IMR-90 (cell line): ENCODE data around the gene CYP2W1. TPM values are rescaled to one million over a fixed set of nuclear protein-coding genes. Genes with fewer than 3 reads are reported as not detected.

Source experiments
- ATAC-seq: fragments of 200-7000 bp; cut with Tn5 transposase; 2 replicates; pipeline ENCODE4 v1.9.1; 2020; ENCODE audit warnings: low read depth, mild to moderate bottlenecking, moderate library complexity
- BruUV-seq: library from RNA; stranded (reverse); fragments of 400-500 nt; replicated peaks from 2 replicates; lab custom pipeline; 2021; lab: Mats Ljungman, UMichigan
- CTCF ChIA-PET: fragments of 300-600 bp; formaldehyde crosslinking; extraction: SDS; loops from one replicate; lab custom pipeline; 2021; ENCODE audit warnings: antibody characterized with exemption; lab: Yijun Ruan, JAX
- POLR2A ChIA-PET: fragments of 300-600 bp; sonication (Branson Sonifier 250); formaldehyde crosslinking; loops from one replicate; lab custom pipeline; 2022; ENCODE audit warnings: antibody characterized with exemption; ENCODE audit not compliant: unreplicated experiment; lab: Charles Lee
- DNase-seq: peaks from one replicate; pipeline ENCODE4 v3.0.0; 2013
- H2AFZ ChIP-seq: replicated peaks from 2 replicates; pipeline ENCODE3; 2013; ENCODE audit warnings: low read length, mild to moderate bottlenecking; ENCODE audit not compliant: poor library complexity
- H2AK5ac ChIP-seq: 2 replicates; pipeline ENCODE4 v1.6.1; 2013; ENCODE audit warnings: low read depth, low read length, inconsistent platforms
- H2AK9ac ChIP-seq: replicated peaks from 2 replicates; pipeline ENCODE3; 2013; ENCODE audit warnings: mild to moderate bottlenecking, low read depth, low read length, moderate library complexity; ENCODE audit not compliant: poor library complexity
- H2BK120ac ChIP-seq: 2 replicates; pipeline ENCODE4 v1.6.1; 2013; ENCODE audit warnings: low read depth, low read length, inconsistent platforms
- H2BK15ac ChIP-seq: 3 replicates; pipeline ENCODE4 v1.6.1; 2013; ENCODE audit warnings: low read depth, low read length, inconsistent platforms
- H2BK20ac ChIP-seq: 2 replicates; pipeline ENCODE4 v1.6.1; 2013; ENCODE audit warnings: low read depth, mild to moderate bottlenecking, inconsistent platforms, low read length, moderate library complexity
- H2BK5ac ChIP-seq: 2 replicates; pipeline ENCODE4 v1.6.1; 2013; ENCODE audit warnings: mild to moderate bottlenecking, low read depth, low read length, inconsistent platforms; ENCODE audit not compliant: poor library complexity, severe bottlenecking
- H3K14ac ChIP-seq: replicated peaks from 2 replicates; pipeline ENCODE4 v1.6.1; 2013; ENCODE audit warnings: low read depth, low read length, inconsistent platforms
- H3K18ac ChIP-seq: 2 replicates; pipeline ENCODE4 v1.6.1; 2013; ENCODE audit warnings: low read depth, low read length, control low read depth
- H3K23ac ChIP-seq: 2 replicates; pipeline ENCODE4 v1.6.1; 2013; ENCODE audit warnings: low read depth, low read length, inconsistent platforms
- H3K27ac ChIP-seq: 2 replicates; pipeline ENCODE4 v1.5.1; 2013; ENCODE audit warnings: mild to moderate bottlenecking, control low read depth, low read length; ENCODE audit not compliant: insufficient read depth
- H3K27me3 ChIP-seq: 2 replicates; pipeline ENCODE4 v1.6.1; 2013; ENCODE audit warnings: low read length; ENCODE audit not compliant: control insufficient read depth, insufficient read depth
- H3K36me3 ChIP-seq: 2 replicates; pipeline ENCODE4 v1.6.1; 2013; ENCODE audit warnings: low read length, mixed read lengths; ENCODE audit not compliant: control insufficient read depth, insufficient read depth
- H3K4ac ChIP-seq: 2 replicates; pipeline ENCODE4 v1.6.1; 2013; ENCODE audit warnings: low read depth, low read length, inconsistent platforms
- H3K4me1 ChIP-seq: 2 replicates; pipeline ENCODE4 v1.6.1; 2013; ENCODE audit warnings: low read length, mixed read lengths; ENCODE audit not compliant: control insufficient read depth, insufficient read depth
- H3K4me2 ChIP-seq: 2 replicates; pipeline ENCODE4 v1.6.1; 2013; ENCODE audit warnings: low read depth, mild to moderate bottlenecking, control low read depth, low read length, moderate library complexity
- H3K4me3 ChIP-seq: 2 replicates; pipeline ENCODE4 v1.5.1; 2013; ENCODE audit warnings: low read depth, mild to moderate bottlenecking, control low read depth, low read length, moderate library complexity; ENCODE audit not compliant: insufficient read depth
- H3K56ac ChIP-seq: 2 replicates; pipeline ENCODE4 v1.6.1; 2013; ENCODE audit warnings: low read length, inconsistent platforms; ENCODE audit not compliant: insufficient read depth; ENCODE audit errors: extremely low read depth
- H3K79me1 ChIP-seq, 2 experiments: 2 replicates each; pipeline ENCODE4 v1.6.1; 2013; ENCODE audit warnings: low read length in 2 of 2, inconsistent platforms in 1 of 2, low read depth in 1 of 2
- H3K9ac ChIP-seq: 2 replicates; pipeline ENCODE4 v1.6.1; 2013; ENCODE audit warnings: low read depth, low read length, control low read depth
- H3K9me1 ChIP-seq: 2 replicates; pipeline ENCODE4 v1.6.1; 2013; ENCODE audit warnings: low read length, inconsistent platforms; ENCODE audit not compliant: insufficient read depth
- H3K9me3 ChIP-seq: 2 replicates; pipeline ENCODE4 v1.6.1; 2013; ENCODE audit warnings: low read length; ENCODE audit not compliant: control insufficient read depth, insufficient read depth
- H4K20me1 ChIP-seq: 2 replicates; pipeline ENCODE4 v1.6.1; 2013; ENCODE audit warnings: low read length, inconsistent platforms; ENCODE audit not compliant: insufficient read depth
- H4K5ac ChIP-seq: 2 replicates; pipeline ENCODE4 v1.6.1; 2013; ENCODE audit warnings: mild to moderate bottlenecking, low read depth, low read length, control low read depth
- H4K8ac ChIP-seq, 2 experiments: 2 replicates each; pipeline ENCODE4 v1.6.1; 2013; ENCODE audit warnings: low read depth in 2 of 2, low read length in 2 of 2, control low read depth in 1 of 2, inconsistent platforms in 1 of 2
- H4K91ac ChIP-seq: 2 replicates; pipeline ENCODE4 v1.6.1; 2013; ENCODE audit warnings: low read depth, low read length, inconsistent platforms; ENCODE audit not compliant: insufficient read depth
- CEBPB ChIP-seq: IDR thresholded peaks from 2 replicates; pipeline ENCODE4 v1.6.1; 2012; ENCODE audit warnings: low read depth, low read length, improper control_type of control experiment
- RFX5 ChIP-seq: IDR thresholded peaks from 2 replicates; pipeline ENCODE4 v1.8.0; 2012; ENCODE audit warnings: low read depth, mild to moderate bottlenecking, low read length, moderate library complexity
- WGBS, 2 experiments: methylation state at CpG; one replicate each; pipeline versions ENCODE4 v1.1.5 to v1.1.7; 2013; ENCODE audit warnings: missing lambda C conversion rate in 2 of 2; ENCODE audit not compliant: insufficient read length in 1 of 2; ENCODE audit errors: extremely low coverage in 2 of 2; 5-methylcytosine and 5-hydroxymethylcytosine counted together
- dilution Hi-C: fragments of 300-500 bp; cut with HindIII; formaldehyde crosslinking; loops from one replicate; pipeline ENCODE4 v1.14.3; 2018; ENCODE audit warnings: low sequenced_read_pairs; ENCODE audit not compliant: unreplicated experiment
- in situ Hi-C: fragments of 300-500 bp; cut with MboI; formaldehyde crosslinking; loops from 3 replicates; pipeline ENCODE4 v1.14.3; 2019; ENCODE audit warnings: low sequenced_read_pairs, inconsistent platforms, mixed read lengths
- intact Hi-C: fragments of 100-400 bp; cut with micrococcal nuclease; formaldehyde crosslinking; loops from 2 replicates; pipeline ENCODE4 v1.10.0; 2022
- polyA plus RNA-seq, 3 experiments: library from polyadenylated mRNA; depleted of rRNA; stranded (reverse); fragments of >200 nt; gene quantifications; 2 replicates each; pipeline ENCODE4 v1.2.3, GENCODE V29; 2012; ENCODE audit warnings: low replicate concordance in 1 of 3
- total RNA-seq: library from RNA; depleted of rRNA; stranded (reverse); fragments of >200 nt; gene quantifications from 2 replicates; pipeline ENCODE4 v1.2.3, GENCODE V29; 2012

Gene CYP2W1
- total and polyA plus RNA-seq, 2 of the 4 experiments (the other 2 are of a cell fraction): not detected

DNA sequence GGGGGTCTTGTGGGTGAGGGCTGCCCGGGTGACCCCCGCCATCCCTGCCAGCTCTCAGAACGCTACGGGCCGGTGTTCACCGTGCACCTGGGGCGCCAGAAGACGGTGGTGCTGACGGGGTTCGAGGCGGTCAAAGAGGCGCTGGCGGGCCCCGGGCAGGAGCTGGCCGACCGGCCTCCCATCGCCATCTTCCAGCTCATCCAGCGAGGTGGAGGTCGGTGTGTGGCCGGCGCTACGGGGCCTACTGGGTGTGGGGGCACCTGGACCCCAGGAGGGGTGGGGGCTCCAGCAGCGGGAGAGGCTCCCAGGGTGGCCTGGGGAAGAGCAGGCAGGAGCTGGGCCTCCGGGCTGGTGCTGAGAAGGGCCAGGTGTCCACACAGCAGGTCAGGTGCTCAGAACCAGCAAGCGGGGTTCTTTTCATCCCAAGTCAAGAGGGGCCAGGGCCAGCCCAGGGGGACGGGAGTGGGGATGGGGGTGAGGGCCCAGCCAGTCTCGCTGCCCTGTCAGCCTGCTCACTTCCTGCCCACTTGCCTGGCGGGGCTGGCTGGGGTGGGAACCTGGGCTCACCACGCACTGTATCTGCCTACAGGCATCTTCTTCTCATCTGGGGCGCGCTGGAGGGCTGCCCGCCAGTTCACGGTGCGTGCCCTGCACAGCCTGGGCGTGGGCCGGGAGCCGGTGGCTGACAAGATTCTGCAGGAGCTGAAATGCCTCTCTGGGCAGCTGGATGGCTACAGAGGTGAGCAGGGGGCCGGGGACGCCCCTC lies 1.6 kb downstream of the CYP2W1 start:
- H2AFZ ChIP-seq: no peak overlapping the region
- no peak overlapping the region for H2AK5ac ChIP-seq
- no peaks in the 10 kb centered on the region for H3K9me3 ChIP-seq
- dilution Hi-C loops (no loop called here), intact Hi-C loops (no loop called here), in situ Hi-C loops (no loop called here)
- no peak overlapping the region for H3K23ac ChIP-seq
- H3K18ac ChIP-seq: no peak overlapping the region
- H3K9me1 ChIP-seq: no peaks in the 10 kb centered on the region
- POLR2A ChIA-PET: no interaction called here
- CTCF ChIA-PET: no interaction called here
- no peak overlapping the region for H2BK120ac ChIP-seq
- H3K14ac ChIP-seq: no peak overlapping the region
- H3K56ac ChIP-seq: no peak overlapping the region
- H2BK5ac ChIP-seq: no peak overlapping the region
- H3K27ac ChIP-seq: no peak overlapping the region
- H4K5ac ChIP-seq: no peak overlapping the region
- H2BK15ac ChIP-seq: no peak overlapping the region
- DNase-seq (no peak), ATAC-seq (no peak)
- no peaks in the 10 kb centered on the region; the same call in 1 of the 2 replicates for H3K27me3 ChIP-seq
- H3K4me3 ChIP-seq: no peak overlapping the region
- H3K4ac ChIP-seq: no peak overlapping the region
- no peaks in the 10 kb centered on the region for H4K20me1 ChIP-seq
- no peak overlapping the region for H4K8ac ChIP-seq
- H2AK9ac ChIP-seq: no peak overlapping the region
- H3K4me2 ChIP-seq: no peak overlapping the region
- no peak overlapping the region for H2BK20ac ChIP-seq
- no peaks in the 10 kb centered on the region for H3K36me3 ChIP-seq
- TF ChIP-seq CEBPB (no peak), RFX5 (no peak)
- H3K9ac ChIP-seq: no peak overlapping the region
- H3K4me1 ChIP-seq: no peaks in the 10 kb centered on the region; the same call in 1 of the 2 replicates
- 82% methylated on average over 13 of the region's 39 CpGs; no CpG with 5 or more reads in 1 of the 2 experiments for WGBS, 2 experiments
- H3K79me1 ChIP-seq: no peaks in the 10 kb centered on the region
- H4K91ac ChIP-seq: no peak overlapping the region
- BruUV-seq: no TSS peak
